Measurements from ENCODE around the gene RETNLB. TPM values are rescaled to one million over a fixed set of nuclear protein-coding genes. Genes with fewer than 3 reads are reported as not detected.

The RETNLB gene
- total and polyA plus RNA-seq, 12 donors: not detected

GRCh38 chr3:108722724-108723123, 34.5 kb downstream of the RETNLB start:
- no peak overlapping the region for H3K4me3 ChIP-seq

GRCh38 chr3:108719178-108719806, 37.9 kb downstream of the RETNLB start:
- Histone ChIP-seq H3K27ac (no peak overlapping the region), H3K4me3 (no peak overlapping the region), H3K9me3 (replicated peaks in 1 of 3) (no peaks in the 10 kb centered on the region), H3K27me3 (no peaks in the 10 kb centered on the region), H3K4me1 (replicated peaks in 1 of 2) (no peaks in the 10 kb centered on the region), H3K36me3 (replicated peaks in 1 of 2) (no peaks in the 10 kb centered on the region)
- 23 to 32% (median 27%) methylated on average over 2 of the region's 2 CpGs for WGBS, 4 donors
- TF ChIP-seq POLR2A (IDR thresholded peaks at IDR 0.05) (no peak), CTCF (IDR thresholded peaks at IDR 0.05) (no peak)
- intact Hi-C loops (cut with DNase I): no loop called here
- DNase-seq: no peak

More at GRCh38 chr3:108722724-108723123, 34.5 kb downstream of the RETNLB start:
- no peaks in the 10 kb centered on the region for H3K36me3 ChIP-seq (replicated peaks in 1 of 2)
- TF ChIP-seq CTCF (IDR thresholded peaks at IDR 0.05) (no peak), POLR2A (IDR thresholded peaks at IDR 0.05) (no peak)
- 35 to 94% (median 91%) methylated on average over 1 of the region's 1 CpG for WGBS, 4 donors
- H3K27ac ChIP-seq: no peak overlapping the region
- H3K27me3 ChIP-seq: no peaks in the 10 kb centered on the region
- H3K4me1 ChIP-seq (replicated peaks in 1 of 2): no peaks in the 10 kb centered on the region
- intact Hi-C loops (cut with DNase I): no loop called here
- no peak for DNase-seq
- no peaks in the 10 kb centered on the region for H3K9me3 ChIP-seq (replicated peaks in 1 of 3)

GRCh38 chr3:108718454-108718853, 38.8 kb downstream of the RETNLB start:
- 45 to 55% (median 50%) methylated on average over 2 of the region's 2 CpGs for WGBS, 4 donors
- intact Hi-C loops (cut with DNase I): no loop called here
- Histone ChIP-seq H3K4me1 (replicated peaks in 1 of 2) (no peaks in the 10 kb centered on the region), H3K27me3 (no peaks in the 10 kb centered on the region), H3K9me3 (replicated peaks in 1 of 3) (no peaks in the 10 kb centered on the region), H3K36me3 (replicated peaks in 1 of 2) (no peaks in the 10 kb centered on the region), H3K27ac (no peak overlapping the region), H3K4me3 (no peak overlapping the region)
- no peak for TF ChIP-seq POLR2A (IDR thresholded peaks at IDR 0.05)
- no peak for TF ChIP-seq CTCF (IDR thresholded peaks at IDR 0.05)
- DNase-seq: no peak

GRCh38 chr3:108713816-108714215, 43.4 kb downstream of the RETNLB start:
- H3K27me3 ChIP-seq: no peaks in the 10 kb centered on the region
- WGBS, 4 donors: 52 to 67% (median 59%) methylated on average over 3 of the region's 3 CpGs
- TF ChIP-seq POLR2A (IDR thresholded peaks at IDR 0.05) (no peak), CTCF (IDR thresholded peaks at IDR 0.05) (no peak)
- intact Hi-C loops (cut with DNase I): no loop called here
- H3K9me3 ChIP-seq (replicated peaks in 1 of 3): no peaks in the 10 kb centered on the region
- no peaks in the 10 kb centered on the region for H3K4me1 ChIP-seq (replicated peaks in 1 of 2)
- no peak overlapping the region for H3K27ac ChIP-seq
- no peak overlapping the region for H3K4me3 ChIP-seq
- H3K36me3 ChIP-seq (replicated peaks in 1 of 2): no peaks in the 10 kb centered on the region
- DNase-seq: no peak

Measured in adrenal gland (tissue), 12 donors.